Measurements from ENCODE around the gene CCNB2.
"Not testable (repeated sequence)": the region's sequence is repeated elsewhere in the genome, so short reads cannot be mapped to it uniquely, and the experiment has no call there.

The CCNB2 gene

DNA sequence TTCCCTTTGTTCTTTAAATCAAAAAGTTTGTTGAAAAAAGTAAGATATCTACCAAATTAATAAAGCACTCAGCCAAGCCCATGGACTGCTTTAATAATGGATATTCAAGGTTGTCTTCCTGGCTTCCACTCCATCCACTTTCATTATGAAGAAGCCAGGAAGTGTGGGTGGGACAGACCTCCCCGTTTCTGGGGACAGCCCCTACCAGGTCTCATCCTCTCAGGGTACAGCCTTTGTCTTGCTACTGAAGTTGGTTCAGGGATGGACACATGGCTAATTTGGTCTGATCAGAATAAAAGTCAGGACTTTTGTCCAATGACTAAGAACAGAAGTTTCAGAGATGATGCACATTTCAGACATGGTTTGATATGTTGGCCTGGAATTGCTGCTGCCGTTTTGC is 32.6 kb downstream of the CCNB2 start:
- DNase-seq = no peak

DNA sequence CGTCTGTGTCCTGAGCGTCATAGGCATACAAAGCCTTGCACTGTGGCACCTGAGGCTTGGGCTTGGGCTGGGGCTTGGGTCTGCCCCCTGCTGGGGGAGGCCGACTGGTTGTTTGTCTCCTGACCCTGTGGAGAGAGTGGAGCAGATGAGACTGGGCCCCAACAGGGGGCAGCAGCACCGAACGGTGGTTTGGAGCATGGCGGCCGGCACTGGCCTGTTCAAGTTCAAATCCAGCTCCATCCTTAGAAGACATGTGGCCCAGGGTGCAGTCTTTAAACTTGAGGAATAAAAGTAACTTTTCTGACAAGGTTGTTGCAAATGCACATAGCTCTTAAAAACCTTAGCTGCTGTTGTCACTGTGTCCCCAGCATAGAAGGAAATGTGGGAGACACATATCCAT is 33.3 kb downstream of the CCNB2 start:
- DNase-seq = peak in 1 of 3 experiments; percentile 19

DNA sequence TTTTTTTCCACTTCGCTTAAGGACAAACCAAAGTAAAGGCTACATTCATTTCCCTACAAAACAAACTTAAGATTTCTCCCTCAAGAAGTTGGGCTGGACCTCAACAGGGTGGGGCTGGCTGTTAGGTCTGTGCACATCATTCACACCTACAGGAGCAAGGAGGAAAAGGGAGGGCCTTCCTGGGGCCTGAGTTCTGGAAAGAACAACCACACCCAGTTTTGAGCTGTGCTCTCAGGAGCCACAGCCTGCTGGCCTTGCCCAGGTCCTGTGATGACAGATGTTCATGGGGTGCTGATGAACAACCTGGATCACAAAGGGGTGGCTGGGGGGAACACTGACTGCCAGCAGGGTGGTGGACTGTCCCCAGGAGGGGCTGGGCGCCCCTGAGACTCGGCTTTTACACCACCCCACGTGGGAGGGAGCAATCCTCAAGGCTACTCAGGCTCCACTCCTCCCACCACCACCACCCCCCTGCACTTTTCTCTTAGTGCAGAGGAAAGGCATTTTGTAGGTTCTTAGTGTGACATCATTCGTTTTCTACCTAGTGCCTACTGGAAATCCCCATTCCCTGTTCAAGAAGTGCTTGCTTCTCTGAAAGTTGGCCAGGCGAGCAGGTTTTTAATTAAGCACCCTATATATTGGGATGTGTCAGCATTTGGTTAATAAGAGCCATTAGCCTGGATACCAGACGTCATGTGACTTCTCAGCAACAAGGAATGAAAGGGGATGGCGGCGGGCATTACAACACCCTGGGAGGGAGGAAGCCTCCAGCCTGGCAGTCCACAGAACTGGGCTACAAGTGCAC is 35.7 kb downstream of the CCNB2 start:
- no peak for DNase-seq

DNA sequence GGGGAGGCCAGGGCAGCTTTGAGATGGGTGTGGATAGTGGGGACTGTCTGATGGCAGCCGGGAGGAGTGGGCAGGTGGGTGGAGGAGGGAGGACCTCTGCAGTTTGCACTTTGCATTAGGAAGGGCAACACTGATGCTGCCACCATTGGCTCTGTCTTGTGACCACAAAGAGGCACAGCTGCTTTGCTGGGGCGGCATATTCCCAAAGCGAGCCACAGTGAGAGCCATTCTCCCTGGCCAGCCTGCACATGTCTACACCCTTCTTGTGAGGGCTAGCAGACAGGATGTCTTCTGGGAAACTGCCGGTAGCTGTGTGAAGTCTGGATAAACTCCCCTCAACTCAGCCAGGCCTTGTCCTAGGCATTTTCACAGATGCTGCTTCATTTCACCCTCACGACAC is 38.3 kb downstream of the CCNB2 start:
- no peak for DNase-seq

DNA sequence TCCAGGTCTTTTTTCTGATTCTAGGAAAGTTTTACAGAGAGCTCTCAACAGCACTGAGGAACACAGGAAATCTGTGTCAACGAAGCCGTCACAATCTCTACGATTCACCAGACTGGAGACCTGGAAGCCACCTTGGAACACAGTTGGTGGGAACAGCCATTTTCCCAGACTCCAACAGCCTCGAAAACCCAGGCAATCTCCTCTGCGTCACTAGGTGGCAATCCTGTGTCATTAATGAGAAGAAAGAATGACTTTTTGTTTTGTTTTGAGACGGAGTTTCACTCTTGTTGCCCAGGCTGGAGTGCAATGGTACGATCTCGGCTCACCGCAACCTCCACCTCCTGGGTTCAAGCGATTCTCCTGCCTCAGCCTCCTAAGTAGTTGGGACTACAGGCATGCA is 39.6 kb downstream of the CCNB2 start:
- DNase-seq = peak in 1 of 3 experiments; percentile 19

DNA sequence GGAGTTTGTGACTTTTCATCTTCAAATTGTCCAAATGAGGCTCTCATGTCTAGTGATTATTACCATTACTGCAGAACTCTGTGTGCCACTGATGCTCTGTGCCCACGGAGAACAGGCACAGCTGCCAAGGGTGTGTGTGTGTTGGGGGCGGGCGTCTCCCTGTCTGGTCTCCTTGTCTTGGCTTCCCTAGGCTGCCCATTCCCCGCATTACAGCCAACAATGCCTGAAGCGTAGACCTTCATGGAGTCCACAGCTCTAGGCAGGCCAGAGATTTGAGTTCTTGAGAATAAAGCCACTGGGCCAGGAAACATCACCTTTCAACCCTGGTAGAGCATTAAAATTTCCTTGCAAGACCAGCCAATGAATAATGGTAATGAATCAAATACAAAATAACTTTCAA is 42.7 kb downstream of the CCNB2 start:
- DNase-seq = no peak

DNA sequence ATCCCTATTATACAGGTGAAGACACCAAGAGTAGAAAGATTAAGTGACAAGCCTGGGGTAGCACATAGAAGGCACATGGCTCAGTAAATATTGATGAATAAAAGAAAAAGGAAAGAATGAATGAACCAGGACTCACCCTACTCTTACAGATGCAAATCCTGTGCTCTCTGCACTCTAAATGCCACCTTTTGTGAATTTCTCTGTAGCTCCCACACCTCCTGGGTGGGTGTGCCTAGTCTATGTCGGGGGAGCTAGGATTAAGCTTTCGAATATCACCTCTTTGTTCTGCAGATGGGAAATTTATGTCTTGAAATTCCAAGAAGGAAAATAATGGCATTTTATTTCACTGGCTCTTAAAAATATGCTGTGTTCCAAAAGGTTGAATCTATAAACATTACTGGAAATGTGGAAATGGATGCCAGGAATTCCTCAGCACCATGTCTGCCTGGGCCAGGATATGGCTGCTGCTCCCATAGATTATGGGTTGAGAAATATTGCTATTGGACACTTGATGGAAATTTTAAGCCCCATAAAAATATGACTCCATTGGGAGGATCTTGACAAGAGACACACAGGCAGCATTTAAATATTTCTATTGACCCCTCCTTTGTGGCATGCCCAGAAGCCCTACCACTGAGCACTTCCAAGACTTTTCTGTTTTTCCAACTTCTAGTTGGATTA is 43.3 kb downstream of the CCNB2 start:
- no peak for DNase-seq

DNA sequence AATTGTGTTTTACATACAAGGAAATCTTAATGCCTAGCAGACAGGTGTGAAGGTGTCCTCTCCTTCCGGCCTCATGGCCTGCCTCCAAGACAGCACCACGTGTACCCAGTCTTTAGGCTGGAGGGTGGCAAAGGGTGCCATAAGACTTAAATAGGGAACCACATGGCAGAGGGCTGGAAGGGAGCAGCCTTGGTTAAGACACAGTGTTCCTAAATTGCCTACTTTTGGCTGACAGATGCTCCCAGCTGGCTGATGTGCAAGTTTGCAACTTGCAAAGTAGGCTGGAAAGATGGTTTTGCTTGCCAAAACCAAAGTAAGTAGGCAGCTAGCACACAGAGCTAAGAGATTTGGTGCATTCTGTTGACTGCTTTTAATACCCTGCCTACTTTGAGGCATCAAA is 45.2 kb downstream of the CCNB2 start:
- DNase-seq = no peak

DNA sequence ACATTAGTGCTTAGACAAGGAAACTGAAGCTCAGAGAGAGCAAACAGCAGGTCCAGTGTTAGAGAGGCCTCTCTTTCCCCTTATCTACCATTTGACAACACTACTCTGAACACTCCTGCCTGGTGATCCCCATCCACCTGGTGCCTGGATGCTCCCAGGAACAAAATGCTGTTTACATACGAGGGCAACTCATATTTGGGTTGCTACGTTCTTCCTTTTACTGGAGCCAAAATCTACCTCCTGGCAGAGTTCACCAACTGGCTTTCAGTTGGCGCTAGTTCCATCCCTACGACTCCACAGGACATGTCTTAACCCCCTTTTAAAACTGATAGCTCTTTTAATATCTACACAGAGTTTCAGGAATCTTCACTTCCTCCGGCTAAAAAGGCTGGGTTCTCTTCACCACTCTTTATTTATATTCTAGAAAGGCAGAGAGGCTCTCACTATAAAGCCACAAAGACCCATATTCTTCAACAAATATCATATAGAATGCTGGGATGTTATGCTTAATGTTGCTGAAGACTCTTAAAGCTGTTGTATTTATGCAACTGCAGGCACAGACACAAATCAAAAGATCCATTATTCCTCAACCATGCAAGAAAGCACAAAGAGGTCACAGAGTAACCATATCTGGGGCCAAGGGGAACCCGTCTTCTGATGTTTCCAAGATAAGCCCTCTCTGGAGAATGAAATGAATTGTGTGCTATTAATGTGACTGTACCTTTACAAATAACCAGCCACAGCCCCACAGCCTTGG is 47.9 kb downstream of the CCNB2 start:
- no peak for DNase-seq

DNA sequence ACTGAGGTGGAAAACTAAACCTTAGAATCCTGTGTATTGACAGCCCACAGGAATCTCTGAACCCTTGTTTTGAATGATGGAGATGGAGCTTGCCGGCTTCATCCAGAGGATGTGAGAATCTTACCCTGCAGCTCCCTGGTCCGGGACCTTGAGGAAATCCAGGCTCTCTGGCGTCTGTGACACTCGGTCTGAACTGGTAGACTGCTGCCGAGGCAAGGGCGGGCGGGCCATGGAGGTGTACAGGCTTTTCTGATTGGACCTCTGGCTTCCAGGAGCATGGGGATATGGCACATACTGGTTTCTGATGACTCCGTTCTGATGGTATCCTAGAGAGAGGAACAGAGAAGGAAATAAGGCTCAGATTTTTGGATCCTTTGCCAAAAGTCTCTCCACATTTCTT is 48.5 kb downstream of the CCNB2 start:
- no peak for DNase-seq

DNA sequence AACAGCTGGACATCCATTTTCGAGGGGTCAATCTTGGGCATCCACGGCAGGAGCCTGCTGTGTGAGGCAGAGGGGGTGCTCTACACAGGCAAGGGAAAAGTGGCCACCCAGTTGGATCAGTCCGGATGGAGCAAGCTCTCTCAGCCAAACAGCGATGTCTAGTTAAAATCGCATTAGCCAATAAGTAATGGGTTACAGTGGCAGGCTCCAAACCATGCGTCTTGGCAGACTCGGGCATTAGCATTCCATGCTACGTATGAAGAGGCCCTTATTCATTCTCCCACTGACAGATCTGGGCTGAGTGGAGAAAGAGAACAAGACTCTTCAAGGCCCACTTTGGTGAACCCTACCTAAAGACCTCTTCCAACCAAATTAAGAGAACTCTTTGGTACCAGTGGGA is 49.3 kb downstream of the CCNB2 start:
- DNase-seq = no peak

DNA sequence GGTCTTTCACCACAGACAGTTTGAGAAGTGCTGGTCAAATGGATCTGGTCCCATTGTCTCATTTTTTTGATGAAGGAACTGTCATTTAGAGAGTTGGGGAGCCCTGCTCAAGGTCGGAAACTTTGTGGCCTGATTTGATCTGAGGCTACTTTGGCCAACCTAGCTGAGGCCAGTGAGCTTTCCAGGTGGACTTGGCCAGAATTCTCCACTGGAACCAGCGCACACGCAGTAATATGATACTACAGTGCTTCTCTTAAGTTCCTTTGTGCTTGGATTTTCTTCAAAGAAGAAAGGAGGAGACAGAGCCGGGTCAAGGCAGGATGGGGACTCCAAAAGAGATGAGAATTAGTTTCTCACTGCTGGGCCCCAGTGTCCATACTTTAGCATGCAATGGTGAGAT is 50.5 kb downstream of the CCNB2 start:
- no peak for DNase-seq

DNA sequence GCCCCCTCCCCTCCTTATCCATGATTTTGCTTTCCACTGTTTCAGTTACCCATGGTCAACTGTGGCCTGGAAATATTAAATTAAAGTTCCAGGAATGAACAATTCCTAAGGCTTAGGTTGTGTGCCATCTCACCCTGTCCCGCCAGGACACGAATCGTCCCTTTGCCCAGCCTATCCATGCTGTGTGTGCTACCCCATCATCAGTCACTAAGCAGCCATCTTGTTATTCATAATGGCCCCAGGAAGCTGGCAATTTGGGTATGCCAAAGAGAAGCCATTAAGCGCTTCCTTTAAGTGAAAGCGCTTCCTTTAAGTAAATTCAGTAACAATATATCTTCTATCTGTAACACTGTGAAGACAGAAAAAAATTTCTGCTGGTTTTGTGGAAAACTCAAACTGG is 52.5 kb downstream of the CCNB2 start:
- DNase-seq = no peak

DNA sequence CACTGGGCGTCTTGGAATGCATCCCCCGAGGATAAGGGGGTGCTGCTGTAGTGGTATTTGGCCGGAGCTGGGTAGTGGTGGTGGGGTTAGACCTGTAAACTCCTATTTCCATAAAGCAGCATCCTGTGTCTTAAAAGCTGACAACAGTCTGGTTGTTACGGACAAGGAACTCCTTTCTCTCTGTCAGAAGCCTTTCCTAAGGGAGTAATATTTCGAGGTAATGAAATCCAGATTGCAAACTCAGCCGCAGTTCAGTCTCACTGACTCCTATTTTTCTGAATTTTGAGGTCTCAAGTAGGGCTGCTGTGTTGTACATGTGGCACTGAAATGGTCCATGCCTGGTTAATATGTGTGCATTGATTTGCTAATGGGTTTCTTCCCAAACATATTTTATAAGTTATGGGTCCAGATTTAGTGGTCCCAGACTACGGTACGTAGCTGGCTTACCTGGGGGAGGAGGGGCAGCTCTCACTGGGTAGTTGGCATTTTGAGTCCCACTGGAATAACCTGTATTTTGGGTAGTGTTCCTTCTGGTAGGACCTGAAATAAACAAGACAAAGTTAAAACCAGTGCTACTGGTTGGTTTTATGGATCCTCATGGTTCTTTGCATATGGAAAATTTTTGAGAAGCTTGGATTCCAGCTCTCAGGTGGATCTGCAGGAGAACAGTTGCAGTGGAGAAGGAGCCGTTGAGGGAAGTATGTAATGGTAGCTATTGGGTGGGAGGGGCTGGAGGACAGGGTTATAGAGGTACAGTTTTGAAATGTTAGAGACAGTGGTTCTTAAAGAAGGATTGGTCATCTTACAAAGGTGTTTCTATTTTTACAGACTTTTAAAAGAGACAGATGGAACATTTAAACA is 53.1 kb downstream of the CCNB2 start:
- no peak for DNase-seq

DNA sequence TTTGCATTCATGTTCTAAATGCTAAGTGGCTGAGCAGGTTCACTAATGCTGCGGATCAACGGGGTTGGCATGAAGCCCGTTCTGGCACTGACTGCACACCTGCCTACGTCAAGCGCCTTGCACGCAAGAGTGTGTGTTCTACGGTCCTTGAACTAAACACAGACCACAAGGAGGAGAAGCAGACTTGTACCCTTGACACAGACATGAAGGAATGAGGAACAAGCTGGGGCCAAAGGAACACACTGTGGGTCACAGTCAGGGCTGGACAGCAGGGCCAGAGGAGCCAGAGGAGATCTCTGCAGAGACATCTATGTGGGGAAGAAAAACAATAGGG is 53.7 kb downstream of the CCNB2 start:
- DNase-seq = peak in 2 of 3 experiments; percentile 44 to 80

DNA sequence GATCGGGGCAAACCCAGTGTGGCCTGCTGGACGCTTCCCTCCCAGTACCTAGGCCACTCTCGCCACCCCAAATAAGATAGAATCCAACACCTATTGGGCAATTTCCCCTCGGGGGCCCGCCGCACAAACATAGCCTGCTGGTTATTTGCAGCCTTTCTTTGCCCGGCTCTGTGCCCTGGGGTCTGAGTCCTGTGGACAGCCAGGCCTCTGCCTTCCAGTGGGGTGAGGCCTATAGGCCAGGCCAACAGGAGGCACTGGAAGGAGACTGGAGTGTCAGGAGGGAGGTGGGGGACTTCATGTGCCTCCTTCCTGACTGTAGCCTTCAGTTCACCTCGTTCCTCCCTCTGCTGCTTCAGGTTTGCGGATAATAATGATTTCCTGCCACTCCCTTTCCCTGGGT is 54.3 kb downstream of the CCNB2 start:
- no peak for DNase-seq

DNA sequence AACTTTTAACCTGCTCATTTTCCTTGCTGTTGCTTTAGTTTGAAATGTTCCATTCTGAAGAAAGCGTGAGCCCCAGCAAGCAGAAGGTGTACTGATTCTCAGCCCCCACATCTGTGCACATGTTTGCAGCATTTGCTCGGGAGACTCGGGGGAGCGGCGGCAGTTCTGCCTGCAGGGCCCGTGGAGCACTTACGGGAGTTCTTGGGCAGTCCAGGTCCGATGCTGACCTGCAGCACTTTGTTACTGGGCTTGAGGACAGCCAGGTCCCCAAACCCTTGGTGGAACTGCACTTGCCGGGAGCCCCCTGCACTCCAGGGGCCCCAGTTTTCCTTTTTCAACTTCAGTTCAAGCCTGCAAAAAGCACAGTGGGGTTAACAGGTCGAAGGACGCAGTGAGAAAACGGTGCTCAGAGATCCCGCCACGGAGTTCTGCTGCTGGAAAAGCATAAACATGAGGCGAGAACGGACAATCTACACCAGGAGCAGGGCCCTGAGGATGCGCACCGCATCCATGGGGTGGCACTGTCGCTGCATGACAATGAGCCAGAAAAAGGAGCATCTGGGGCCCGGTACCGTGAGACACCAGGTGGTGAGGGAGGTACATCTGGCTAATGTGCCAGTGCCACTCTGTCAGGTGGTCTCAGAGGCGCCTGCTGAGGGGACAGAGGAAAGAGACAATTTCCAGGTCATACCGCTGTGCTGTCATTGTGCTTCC is 56.1 kb downstream of the CCNB2 start:
- peak; percentile 72 to 86 (median 77) for DNase-seq

DNA sequence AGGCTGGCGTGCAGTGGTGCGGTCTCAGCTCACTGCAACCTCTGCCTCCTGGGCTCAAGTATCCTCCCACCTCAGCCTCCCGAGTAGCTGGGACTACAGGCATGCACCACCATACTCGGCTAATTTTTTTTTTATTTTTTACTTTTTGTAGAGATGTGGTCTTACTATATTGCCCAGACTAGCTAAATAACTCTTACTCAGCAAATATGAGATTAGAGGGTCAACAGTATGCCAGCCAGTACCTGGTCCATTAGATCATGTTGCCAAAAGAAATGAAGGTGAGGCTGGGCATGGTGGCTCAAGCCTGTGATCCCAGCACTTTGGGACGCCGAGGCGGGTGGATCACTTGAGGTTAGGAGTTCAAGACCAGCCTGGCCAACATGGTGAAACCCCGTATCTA is 57.1 kb downstream of the CCNB2 start:
- not testable (repeated sequence) for DNase-seq

DNA sequence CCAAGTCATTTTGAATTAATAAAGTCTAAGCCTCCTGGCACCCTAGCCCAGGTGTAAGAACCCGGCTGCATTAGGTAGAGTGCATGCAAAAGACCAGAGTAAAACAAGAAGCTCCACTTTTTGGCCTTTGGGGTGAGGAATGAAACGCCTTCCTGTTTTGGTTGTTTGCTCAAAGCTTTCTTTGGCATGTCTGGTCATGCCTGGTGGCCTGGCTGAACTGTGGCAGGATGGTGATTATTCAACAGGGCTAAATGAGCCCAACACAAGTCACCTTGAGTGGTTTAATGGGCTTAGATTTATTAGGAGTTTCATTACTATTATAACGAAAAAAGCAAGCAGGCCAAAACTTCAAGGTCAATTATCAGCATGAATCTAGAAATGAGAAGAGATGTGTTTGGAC is 60.8 kb downstream of the CCNB2 start:
- peak; percentile 52 to 85 (median 62) for DNase-seq

DNA sequence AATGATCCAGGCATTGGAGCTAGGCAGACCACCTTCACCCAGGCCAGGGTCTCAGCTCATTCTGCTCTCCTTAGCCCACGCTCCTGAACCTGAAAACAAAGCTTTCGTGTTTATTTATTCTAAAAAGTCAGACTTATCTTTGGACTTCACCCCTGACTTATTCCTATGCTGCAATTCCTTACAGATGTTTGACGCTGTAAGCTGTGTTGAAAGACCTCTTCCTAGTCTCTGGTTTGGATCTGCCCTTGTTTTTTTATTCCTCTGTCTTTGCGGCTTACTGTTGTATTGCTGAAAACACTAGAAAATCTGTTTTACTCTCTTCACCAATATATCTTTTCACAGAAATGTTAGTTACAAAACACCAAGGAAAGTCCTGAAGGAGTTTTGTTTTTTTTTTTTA is 61.2 kb downstream of the CCNB2 start:
- no peak for DNase-seq

DNA sequence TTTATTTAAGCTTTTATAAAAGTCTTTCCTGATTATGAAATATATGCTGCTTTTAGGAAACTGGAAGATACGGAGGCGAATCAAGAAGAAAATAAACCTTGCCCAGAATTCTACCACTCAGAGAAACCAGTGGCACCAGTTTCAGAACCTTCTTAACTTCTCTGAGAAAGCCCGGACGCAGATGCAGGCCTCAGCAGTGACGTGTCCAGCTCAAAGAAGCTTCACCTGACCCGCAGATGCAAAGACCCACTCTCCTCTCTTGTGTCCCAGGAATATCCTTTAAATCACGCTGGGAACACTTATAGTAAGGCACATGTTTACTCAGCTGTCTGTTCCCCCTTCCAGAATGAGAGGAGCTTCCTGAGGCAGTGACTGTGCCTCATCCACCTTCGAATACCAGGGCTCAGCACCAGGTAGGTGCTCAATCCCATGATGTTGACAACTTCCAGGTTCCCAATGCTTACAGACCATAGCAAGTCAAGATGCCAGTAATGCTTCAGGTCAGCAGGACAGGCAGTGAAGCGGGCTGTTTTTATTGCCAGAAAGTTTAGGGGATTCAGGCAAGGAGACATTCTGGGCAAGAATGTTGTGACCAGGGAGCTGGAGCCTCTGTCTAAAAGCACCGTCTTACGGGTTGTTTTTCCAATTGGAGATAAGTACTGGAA is 61.8 kb downstream of the CCNB2 start:
- peak; percentile 49 to 82 (median 53) for DNase-seq

DNA sequence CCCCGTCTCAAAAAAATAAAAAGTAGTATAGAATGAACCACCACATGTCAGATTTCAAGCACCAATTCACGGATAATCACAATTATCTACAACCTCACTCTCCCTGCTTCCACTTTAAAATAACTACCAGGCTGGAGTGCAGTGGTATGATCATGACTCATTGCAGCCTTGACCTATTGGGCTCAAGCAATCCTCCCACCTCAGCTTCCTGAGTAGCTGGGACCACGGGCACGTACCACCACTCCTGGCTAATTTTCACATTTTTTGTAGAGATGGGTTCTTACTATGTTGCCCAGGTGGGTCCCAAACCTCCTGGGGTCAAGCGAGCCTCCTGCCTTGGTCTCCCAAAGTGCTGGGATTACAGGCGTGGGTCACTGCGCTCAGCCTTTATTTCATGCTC is 63.6 kb downstream of the CCNB2 start:
- DNase-seq = no peak
